Measurements from ENCODE around the gene CDC42BPB.

The CDC42BPB gene

GRCh38 chr14:102996941-102997340, 60.4 kb downstream of the CDC42BPB start:
- no peak for DNase-seq (ENCODE audit: low spot score)

- DNase-seq (ENCODE audit: low spot score): no peak
Measured at GRCh38 chr14:102994689-102995088, 62.7 kb downstream of the CDC42BPB start.

- DNase-seq (ENCODE audit: low spot score): peak; percentile 48
Measured at GRCh38 chr14:102993523-102993922, 63.8 kb downstream of the CDC42BPB start.

- no peak for DNase-seq (ENCODE audit: low spot score)
Measured at GRCh38 chr14:102991376-102991775, 66.0 kb downstream of the CDC42BPB start.

- no peak for DNase-seq (ENCODE audit: low spot score)
Measured at GRCh38 chr14:102988054-102988453, 69.3 kb downstream of the CDC42BPB start.

GRCh38 chr14:102986810-102987579, 70.4 kb downstream of the CDC42BPB start:
- no peak for DNase-seq (ENCODE audit: low spot score)

- DNase-seq (ENCODE audit: low spot score): no peak
Measured at GRCh38 chr14:102985665-102986064, 71.7 kb downstream of the CDC42BPB start.

GRCh38 chr14:102984336-102985102, 72.8 kb downstream of the CDC42BPB start:
- no peak for DNase-seq (ENCODE audit: low spot score)

GRCh38 chr14:102983496-102983895, 73.9 kb downstream of the CDC42BPB start:
- DNase-seq (ENCODE audit: low spot score): no peak

GRCh38 chr14:102982852-102983470, 74.4 kb downstream of the CDC42BPB start:
- no peak for DNase-seq (ENCODE audit: low spot score)

- no peak for DNase-seq (ENCODE audit: low spot score)
Measured at GRCh38 chr14:102980409-102980810, 76.9 kb downstream of the CDC42BPB start.

- DNase-seq (ENCODE audit: low spot score): no peak
Measured at GRCh38 chr14:102979406-102979805, 77.9 kb downstream of the CDC42BPB start.

GRCh38 chr14:102977475-102977874, 79.9 kb downstream of the CDC42BPB start:
- no peak for DNase-seq (ENCODE audit: low spot score)

- DNase-seq (ENCODE audit: low spot score): no peak
Measured at GRCh38 chr14:102975662-102976061, 81.7 kb downstream of the CDC42BPB start.

GRCh38 chr14:102973706-102974285, 83.6 kb downstream of the CDC42BPB start:
- DNase-seq (ENCODE audit: low spot score): no peak

GRCh38 chr14:102971836-102972606, 85.3 kb downstream of the CDC42BPB start:
- no peak for DNase-seq (ENCODE audit: low spot score)

- no peak for DNase-seq (ENCODE audit: low spot score)
Measured at GRCh38 chr14:102971314-102971713, 86.0 kb downstream of the CDC42BPB start.

GRCh38 chr14:102970496-102970895, 86.9 kb downstream of the CDC42BPB start:
- no peak for DNase-seq (ENCODE audit: low spot score)

GRCh38 chr14:102969901-102970300, 87.4 kb downstream of the CDC42BPB start:
- DNase-seq (ENCODE audit: low spot score): no peak

- no peak for DNase-seq (ENCODE audit: low spot score)
Measured at GRCh38 chr14:102969060-102969791, 88.1 kb downstream of the CDC42BPB start.

GRCh38 chr14:102968306-102968705, 89.0 kb downstream of the CDC42BPB start:
- no peak for DNase-seq (ENCODE audit: low spot score)
